Stimulated activated naive B cell treated with anti-CD40 and anti-IgM and Interleukin-4, amounts not matched to agents 10 μg/mL and 1 μg/mL and 100 μg/mL, for 72 hours (primary cell): ENCODE data around the gene SYT15.
"Not testable (repeated sequence)": the region's sequence is repeated elsewhere in the genome, so short reads cannot be mapped to it uniquely, and the experiment has no call there.

Experiments used
- ATAC-seq, 2 donors: fragments of 150-1000 bp; cut with Tn5 transposase; replicated peaks; 2 replicates each; pipeline ENCODE4 v1.10.0; 2021; ENCODE audit warnings: moderate library complexity in 1 of 2
- DNase-seq: peaks from one replicate; pipeline ENCODE4 v3.0.0; 2021
- H3K27ac Mint-ChIP-seq: one replicate; pipeline ENCODE4 v1.8.0; 2022; ENCODE audit warnings: mild to moderate bottlenecking, mixed read lengths
- H3K27me3 Mint-ChIP-seq, 2 donors: one replicate each; pipeline ENCODE4 v1.8.0; 2022; ENCODE audit warnings: mixed read lengths in 2 of 2
- H3K36me3 Mint-ChIP-seq, 2 donors: one replicate each; pipeline ENCODE4 v1.8.0; 2022; ENCODE audit warnings: mixed read lengths in 2 of 2, mild to moderate bottlenecking in 1 of 2
- H3K4me1 Mint-ChIP-seq, 2 donors: one replicate each; pipeline ENCODE4 v1.8.0; 2022; ENCODE audit warnings: mixed read lengths in 2 of 2, mild to moderate bottlenecking in 1 of 2
- H3K4me3 Mint-ChIP-seq, 2 donors: one replicate each; pipeline ENCODE4 v1.8.0; 2022; ENCODE audit warnings: mild to moderate bottlenecking in 2 of 2, mixed read lengths in 2 of 2, moderate library complexity in 1 of 2
- H3K9me3 Mint-ChIP-seq, 2 donors: one replicate each; pipeline ENCODE4 v1.8.0; 2022; ENCODE audit warnings: mixed read lengths in 2 of 2, mild to moderate bottlenecking in 1 of 2

The SYT15 gene

GRCh38 chr10:46584196-46584595 is 5.3 kb downstream of the SYT15 start:
- H3K4me3 Mint-ChIP-seq, result not testable (repeated sequence)

GRCh38 chr10:46585246-46585645 is 6.3 kb downstream of the SYT15 start:
- ATAC-seq, H3K36me3 Mint-ChIP-seq, H3K27me3 Mint-ChIP-seq: not testable (repeated sequence)

More at GRCh38 chr10:46584196-46584595, 5.3 kb downstream of the SYT15 start:
- not testable (repeated sequence) for H3K4me1 Mint-ChIP-seq, H3K36me3 Mint-ChIP-seq, DNase-seq, H3K9me3 Mint-ChIP-seq, H3K27ac Mint-ChIP-seq, H3K27me3 Mint-ChIP-seq, ATAC-seq

GRCh38 chr10:46587546-46587945 is 8.6 kb downstream of the SYT15 start:
- not testable (repeated sequence) for H3K9me3 Mint-ChIP-seq, H3K36me3 Mint-ChIP-seq, DNase-seq, H3K4me1 Mint-ChIP-seq, H3K27me3 Mint-ChIP-seq, H3K4me3 Mint-ChIP-seq, H3K27ac Mint-ChIP-seq, ATAC-seq

More at GRCh38 chr10:46585246-46585645, 6.3 kb downstream of the SYT15 start:
- not testable (repeated sequence) for H3K9me3 Mint-ChIP-seq, H3K4me3 Mint-ChIP-seq, H3K4me1 Mint-ChIP-seq, H3K27ac Mint-ChIP-seq, DNase-seq

GRCh38 chr10:46588221-46588620 is 9.3 kb downstream of the SYT15 start:
- H3K27ac Mint-ChIP-seq, DNase-seq, H3K27me3 Mint-ChIP-seq, H3K4me3 Mint-ChIP-seq, H3K4me1 Mint-ChIP-seq, H3K9me3 Mint-ChIP-seq, H3K36me3 Mint-ChIP-seq: not testable (repeated sequence)
- peak; percentile 15 to 44 for ATAC-seq

- not testable (repeated sequence) for H3K4me3 Mint-ChIP-seq, H3K27ac Mint-ChIP-seq, DNase-seq, H3K27me3 Mint-ChIP-seq, ATAC-seq, H3K9me3 Mint-ChIP-seq, H3K4me1 Mint-ChIP-seq, H3K36me3 Mint-ChIP-seq
Measured at GRCh38 chr10:46589589-46589988, 10.7 kb downstream of the SYT15 start.

- DNase-seq, H3K4me3 Mint-ChIP-seq, H3K27ac Mint-ChIP-seq, H3K36me3 Mint-ChIP-seq, H3K9me3 Mint-ChIP-seq, H3K27me3 Mint-ChIP-seq, H3K4me1 Mint-ChIP-seq, ATAC-seq: not testable (repeated sequence)
Measured at GRCh38 chr10:46591053-46591452, 12.1 kb downstream of the SYT15 start.

- not testable (repeated sequence) for H3K36me3 Mint-ChIP-seq, H3K27me3 Mint-ChIP-seq, H3K4me3 Mint-ChIP-seq, DNase-seq, ATAC-seq, H3K4me1 Mint-ChIP-seq, H3K27ac Mint-ChIP-seq, H3K9me3 Mint-ChIP-seq
Measured at GRCh38 chr10:46593307-46593706, 14.4 kb downstream of the SYT15 start.

- not testable (repeated sequence) for H3K27me3 Mint-ChIP-seq, H3K27ac Mint-ChIP-seq
Measured at GRCh38 chr10:46594453-46595063, 15.6 kb downstream of the SYT15 start.

GRCh38 chr10:46596570-46596969 is 17.6 kb downstream of the SYT15 start:
- H3K27me3 Mint-ChIP-seq, H3K9me3 Mint-ChIP-seq, H3K4me1 Mint-ChIP-seq, H3K4me3 Mint-ChIP-seq, H3K27ac Mint-ChIP-seq, DNase-seq, H3K36me3 Mint-ChIP-seq: not testable (repeated sequence)
- ATAC-seq, result peak in 1 of 2 donors; percentile 12

More at GRCh38 chr10:46594453-46595063, 15.6 kb downstream of the SYT15 start:
- not testable (repeated sequence) for ATAC-seq, H3K9me3 Mint-ChIP-seq, H3K4me1 Mint-ChIP-seq, H3K4me3 Mint-ChIP-seq, H3K36me3 Mint-ChIP-seq, DNase-seq

GRCh38 chr10:46597616-46598246 is 18.8 kb downstream of the SYT15 start:
- not testable (repeated sequence) for H3K9me3 Mint-ChIP-seq, H3K4me1 Mint-ChIP-seq, H3K27ac Mint-ChIP-seq, H3K36me3 Mint-ChIP-seq, DNase-seq, H3K27me3 Mint-ChIP-seq
- H3K4me3 Mint-ChIP-seq, result peak overlapping the region; percentile 30 to 41
- ATAC-seq, result peak; percentile 90 to 93

- not testable (repeated sequence) for H3K4me3 Mint-ChIP-seq, H3K4me1 Mint-ChIP-seq, H3K27me3 Mint-ChIP-seq, H3K9me3 Mint-ChIP-seq, DNase-seq, H3K27ac Mint-ChIP-seq, H3K36me3 Mint-ChIP-seq
- ATAC-seq, result peak; percentile 58 to 66
Measured at GRCh38 chr10:46600516-46600915, 21.6 kb downstream of the SYT15 start.

GRCh38 chr10:46615540-46615939 is 36.6 kb downstream of the SYT15 start:
- H3K4me1 Mint-ChIP-seq, result not testable (repeated sequence)
- ATAC-seq, result peak; percentile 90 to 93

GRCh38 chr10:46616227-46616626 is 37.3 kb downstream of the SYT15 start:
- ATAC-seq, H3K4me3 Mint-ChIP-seq, H3K4me1 Mint-ChIP-seq, H3K27ac Mint-ChIP-seq, H3K36me3 Mint-ChIP-seq, H3K9me3 Mint-ChIP-seq, DNase-seq, H3K27me3 Mint-ChIP-seq: not testable (repeated sequence)

More at GRCh38 chr10:46615540-46615939, 36.6 kb downstream of the SYT15 start:
- H3K27me3 Mint-ChIP-seq, H3K27ac Mint-ChIP-seq, H3K4me3 Mint-ChIP-seq, DNase-seq, H3K36me3 Mint-ChIP-seq, H3K9me3 Mint-ChIP-seq: not testable (repeated sequence)

GRCh38 chr10:46617134-46617533 is 38.2 kb downstream of the SYT15 start:
- not testable (repeated sequence) for H3K27ac Mint-ChIP-seq, ATAC-seq, H3K9me3 Mint-ChIP-seq

GRCh38 chr10:46617913-46618312 is 39.0 kb downstream of the SYT15 start:
- H3K4me1 Mint-ChIP-seq, H3K27me3 Mint-ChIP-seq, H3K9me3 Mint-ChIP-seq, H3K4me3 Mint-ChIP-seq, H3K36me3 Mint-ChIP-seq, DNase-seq: not testable (repeated sequence)
- peak; percentile 74 for ATAC-seq
- peak overlapping the region; percentile 49 for H3K27ac Mint-ChIP-seq

More at GRCh38 chr10:46617134-46617533, 38.2 kb downstream of the SYT15 start:
- DNase-seq, H3K36me3 Mint-ChIP-seq, H3K4me3 Mint-ChIP-seq, H3K27me3 Mint-ChIP-seq, H3K4me1 Mint-ChIP-seq: not testable (repeated sequence)
